Endothelial cell of umbilical vein (primary cell): Measurements from ENCODE around the gene LGMN. TPM values are rescaled to one million over a fixed set of nuclear protein-coding genes. Genes with fewer than 3 reads are reported as not detected.

Experiments used
- BruUV-seq: library from RNA; stranded (reverse); fragments of 400-500 nt; replicated peaks from 2 replicates; lab custom pipeline; 2021; lab: Mats Ljungman, UMichigan
- CTCF ChIA-PET: fragments of 300-600, 350-600 bp; sonication (Branson Sonifier 250); formaldehyde crosslinking; loops from one replicate; lab custom pipeline; 2021; ENCODE audit warnings: antibody characterized with exemption, inconsistent platforms; lab: Charles Lee
- POLR2A ChIA-PET: fragments of 300-600, 350-600 bp; sonication (Branson Sonifier 250); formaldehyde crosslinking; loops from one replicate; lab custom pipeline; 2021; ENCODE audit warnings: antibody characterized with exemption, inconsistent platforms; lab: Charles Lee
- DNase-seq: peaks from one replicate; pipeline ENCODE4 v3.0.0-alpha.2; 2011; ENCODE audit warnings: low read depth, low spot score
- FAIRE-seq: peaks from 2 replicates; lab custom pipeline; 2011; peaks lifted over from hg19 to GRCh38; lab: Jason Lieb, UNC
- H2AFZ ChIP-seq: 2 replicates; pipeline ENCODE4 v1.6.0; 2012; ENCODE audit warnings: low read depth, low read length, control low read depth, inconsistent platforms
- H3K27ac ChIP-seq: 2 replicates; pipeline ENCODE4 v1.5.1; 2011; ENCODE audit warnings: low read depth, mild to moderate bottlenecking, control low read depth, low read length, moderate library complexity; ENCODE audit not compliant: insufficient read depth
- H3K27me3 ChIP-seq, 2 experiments: 2 replicates each; pipeline versions ENCODE4 v1.6.0 to v1.6.1; 2011; ENCODE audit warnings: low read length in 2 of 2, mixed read lengths in 1 of 2; ENCODE audit not compliant: control insufficient read depth in 2 of 2, insufficient read depth in 2 of 2
- H3K36me3 ChIP-seq, 2 experiments: 2 replicates in 1 of 2; 3 replicates in 1 of 2; pipeline ENCODE4 v1.5.1; 2011; ENCODE audit warnings: low read length in 2 of 2, mild to moderate bottlenecking in 1 of 2, moderate library complexity in 1 of 2; ENCODE audit not compliant: control insufficient read depth in 2 of 2, insufficient read depth in 2 of 2; ENCODE audit errors: extremely low read depth in 1 of 2
- H3K4me1 ChIP-seq: 3 replicates; pipeline ENCODE4 v1.5.1; 2011; ENCODE audit warnings: mild to moderate bottlenecking, low read length; ENCODE audit not compliant: control insufficient read depth, insufficient read depth; ENCODE audit errors: extremely low read depth
- H3K4me2 ChIP-seq: 2 replicates; pipeline ENCODE4 v1.6.1; 2011; ENCODE audit warnings: low read length, control low read depth, mixed read lengths; ENCODE audit not compliant: insufficient read depth
- H3K4me3 ChIP-seq, 3 experiments: fragments of 200-600 bp in 1 of 3; sonication (generic), shearing (Covaris generic) in 1 of 3; replicated peaks in 1 of 3; 2 replicates each; pipeline ENCODE4 v1.5.1; 2011 to 2016; ENCODE audit warnings: control low read depth in 3 of 3, low read length in 3 of 3, mild to moderate bottlenecking in 2 of 3, inconsistent platforms in 1 of 3, low read depth in 1 of 3, moderate library complexity in 1 of 3; ENCODE audit not compliant: insufficient read depth in 1 of 3
- H3K79me2 ChIP-seq: 2 replicates; pipeline ENCODE4 v1.6.0; 2012; ENCODE audit warnings: low read length, inconsistent platforms; ENCODE audit not compliant: control insufficient read depth, insufficient read depth
- H3K9ac ChIP-seq: replicated peaks from 2 replicates; pipeline ENCODE3; 2011; ENCODE audit warnings: low read length, control low read depth; ENCODE audit not compliant: insufficient read depth; ENCODE audit errors: extremely low read depth
- H3K9me1 ChIP-seq: replicated peaks from 3 replicates; pipeline ENCODE4 v1.6.0; 2011; ENCODE audit warnings: mild to moderate bottlenecking, low read length; ENCODE audit not compliant: control insufficient read depth, insufficient read depth; ENCODE audit errors: extremely low read depth
- H3K9me3 ChIP-seq: replicated peaks from 2 replicates; pipeline ENCODE4 v1.5.1; 2012; ENCODE audit warnings: low read length, inconsistent platforms; ENCODE audit not compliant: control insufficient read depth, insufficient read depth
- H4K20me1 ChIP-seq: replicated peaks from 2 replicates; pipeline ENCODE3; 2011; ENCODE audit warnings: mild to moderate bottlenecking, low read length; ENCODE audit not compliant: control insufficient read depth, insufficient read depth; ENCODE audit errors: extremely low read depth
- CTCF ChIP-seq, 2 donors: IDR thresholded peaks; 1 replicate in 1 of 2; 2 replicates in 1 of 2; pipeline ENCODE4 v1.5.1; 2011; ENCODE audit warnings: low read length in 2 of 2, mild to moderate bottlenecking in 2 of 2, moderate library complexity in 2 of 2, control low read depth in 1 of 2, inconsistent platforms in 1 of 2, low read depth in 1 of 2; ENCODE audit not compliant: insufficient read depth in 1 of 2; ENCODE audit errors: extremely low read depth in 1 of 2
- EZH2 ChIP-seq: IDR thresholded peaks from 2 replicates; pipeline ENCODE4 v1.6.1; 2012; ENCODE audit warnings: borderline replicate concordance, low read depth, mild to moderate bottlenecking, moderate library complexity, low read length, inconsistent platforms; ENCODE audit not compliant: severe bottlenecking
- FOS ChIP-seq: IDR thresholded peaks from 2 replicates; pipeline ENCODE4 v1.6.1; 2011; ENCODE audit warnings: mild to moderate bottlenecking, low read length, moderate library complexity, borderline replicate concordance; ENCODE audit not compliant: insufficient read depth
- GATA2 ChIP-seq: IDR thresholded peaks from 2 replicates; pipeline ENCODE4 v1.7.0; 2011; ENCODE audit warnings: low read depth, mild to moderate bottlenecking, moderate library complexity, mixed read lengths, low read length; ENCODE audit not compliant: insufficient read length, insufficient read depth
- JUN ChIP-seq: IDR thresholded peaks from 2 replicates; pipeline ENCODE4 v1.6.1; 2011; ENCODE audit warnings: borderline replicate concordance, low read depth; ENCODE audit not compliant: insufficient read length, insufficient read depth
- MAX ChIP-seq: IDR thresholded peaks from 2 replicates; pipeline ENCODE4 v1.6.1; 2011; ENCODE audit not compliant: insufficient read depth, insufficient read length
- MYC ChIP-seq: IDR thresholded peaks from one replicate; pipeline ENCODE4 v1.6.1; 2011; ENCODE audit warnings: mild to moderate bottlenecking, low read depth, low read length
- POLR2A ChIP-seq: IDR thresholded peaks from 2 replicates; pipeline ENCODE4 v1.6.1; 2012; ENCODE audit warnings: low read depth, mild to moderate bottlenecking, control low read depth, low read length
- POLR2AphosphoS5 ChIP-seq: IDR thresholded peaks from 2 replicates; pipeline ENCODE4 v1.6.1; 2012; ENCODE audit warnings: low read depth, mild to moderate bottlenecking, control low read depth, low read length, moderate library complexity; ENCODE audit not compliant: insufficient read depth
- dilution Hi-C: fragments of 300-500 bp; cut with MboI; formaldehyde crosslinking; loops from one replicate; pipeline ENCODE4 v1.15.0; 2019; ENCODE audit warnings: low sequenced_read_pairs; ENCODE audit not compliant: extremely low pct_ligation_motif_present
- intact Hi-C: fragments of 100-400 bp; cut with micrococcal nuclease; formaldehyde crosslinking; loops from one replicate; pipeline ENCODE4 v1.10.0; 2022
- polyA plus RNA-seq, 4 experiments: library from polyadenylated mRNA; depleted of rRNA in 3 of 4; stranded (reverse) in 3 of 4; unstranded in 1 of 4; fragments of >200 nt; gene quantifications; 2 replicates each; pipeline versions ENCODE4 v1.2.1 to v1.2.3, GENCODE V29; 2011 to 2012; ENCODE audit warnings: missing spikeins in 1 of 4
- total RNA-seq: library from RNA; stranded (reverse); gene quantifications from 2 replicates; pipeline ENCODE4 v1.2.3, GENCODE V29; 2021

Gene LGMN
- total and polyA plus RNA-seq, 2 donors (not counting 3 experiments of a cell fraction or from before 2014, with no cell fraction given), result 56.7 to 99.2 TPM

- Histone ChIP-seq H3K9me3 (no peaks in the 10 kb centered on the region), H3K27ac (no peak overlapping the region), H3K79me2 (peaks cover 3% of the 10 kb centered on the region), H3K4me1 (peaks cover 7% of the 10 kb centered on the region), H4K20me1 (no peaks in the 10 kb centered on the region), H3K27me3 (no peaks in the 10 kb centered on the region), H2AFZ (no peak overlapping the region), H3K9me1 (no peaks in the 10 kb centered on the region), H3K9ac (no peak overlapping the region), H3K4me3 (no peak overlapping the region), H3K4me2 (no peak overlapping the region), H3K36me3 (no peaks in the 10 kb centered on the region)
- DNase-seq (no peak), FAIRE-seq (no peak)
- intact Hi-C loops, result no loop called here
- CTCF ChIA-PET, result no interaction called here
- no TSS peak for BruUV-seq
- dilution Hi-C loops, result no loop called here
- POLR2A ChIA-PET, result no interaction called here
- no peak for TF ChIP-seq POLR2A
These were observed 4.2 kb downstream of the LGMN start for GRCh38 chr14:92744198-92744597.

DNA sequence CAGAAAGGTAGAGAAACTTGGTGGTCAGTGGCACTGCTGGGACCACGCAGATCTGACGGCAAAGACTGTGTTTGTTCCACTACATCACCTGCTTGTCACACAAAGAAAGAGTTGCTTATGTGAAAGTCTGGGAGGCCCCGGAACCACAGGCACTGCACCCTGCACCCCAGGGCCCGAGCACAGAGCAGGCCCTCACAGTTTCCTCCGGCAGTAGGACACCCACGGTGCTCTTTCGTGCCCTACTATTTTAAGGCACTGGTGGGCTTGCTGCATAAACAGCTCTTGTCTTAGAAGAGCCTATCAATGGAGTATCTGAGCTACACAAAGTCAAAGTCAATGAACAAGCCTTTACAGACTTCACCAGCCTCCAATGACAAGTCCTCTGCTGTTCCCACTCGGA lies 8.0 kb downstream of the LGMN start:
- DNase-seq (no peak), FAIRE-seq (no peak)
- BruUV-seq, result no TSS peak
- no peaks in the 10 kb centered on the region for H3K9me3 ChIP-seq
- intact Hi-C loops (no loop called here), dilution Hi-C loops (no loop called here)
- TF ChIP-seq GATA2 (no peak), POLR2A (no peak), MYC (no peak), POLR2AphosphoS5 (no peak), MAX (no peak), CTCF (IDR thresholded peaks at IDR 0.05; ENCODE audit: extremely low read depth in 1 of 2, insufficient read depth in 1 of 2, low read depth in 1 of 2, low read length in 2 of 2) (no peak), JUN (no peak), FOS (no peak), EZH2 (no peak)
- H3K27ac ChIP-seq, result no peak overlapping the region
- ChIA-PET POLR2A (interaction anchor here (0.8 kb wide), 1 partner anchor 8 kb away, joined by 4 read pairs; the partner anchor contains the start of gene LGMN), CTCF (no interaction called here)
- H3K4me1 ChIP-seq, result no peaks in the 10 kb centered on the region
- no peaks in the 10 kb centered on the region for H3K79me2 ChIP-seq
- H3K4me3 ChIP-seq, result no peak overlapping the region
- H2AFZ ChIP-seq, result no peak overlapping the region
- H3K27me3 ChIP-seq, result no peaks in the 10 kb centered on the region
- H3K9me1 ChIP-seq, result no peaks in the 10 kb centered on the region
- H4K20me1 ChIP-seq, result no peaks in the 10 kb centered on the region
- no peak overlapping the region for H3K4me2 ChIP-seq
- no peak overlapping the region for H3K9ac ChIP-seq
- H3K36me3 ChIP-seq, result no peaks in the 10 kb centered on the region
